ENCODE measurements around the gene PTPRB. TPM values are rescaled to one million over a fixed set of nuclear protein-coding genes. Genes with fewer than 3 reads are reported as not detected.

The PTPRB gene
- total RNA-seq, 2 donors from 2014 or later: 0.22 TPM; not detected in 1

GRCh38 chr12:70628701-70629480 is 8.3 kb downstream of the PTPRB start:
- Mint-ChIP-seq H3K36me3 (ENCODE audit: low read depth) (no peaks in the 10 kb centered on the region), H3K4me1 (no peaks in the 10 kb centered on the region), H3K9me3 (no peaks in the 10 kb centered on the region), H3K27me3 (ENCODE audit: insufficient read depth) (no peaks in the 10 kb centered on the region), H3K4me3 (no peak overlapping the region), H3K27ac (no peak overlapping the region)
- WGBS, 2 experiments (ENCODE audit: insufficient coverage in 1 of 2, insufficient read length in 1 of 2): 70 to 90% methylated on average over 2 to 3 of the region's 3 CpGs
- no peak for TF ChIP-seq CTCF (conservative IDR thresholded peaks at IDR 0.05)
- H3K27ac ChIP-seq (ENCODE audit: low read depth, low read length): no peak overlapping the region
- no peak overlapping the region for H3K9ac ChIP-seq (ENCODE audit: extremely low read depth, low read length, poor library complexity, severe bottlenecking)
- no peaks in the 10 kb centered on the region for H3K4me1 ChIP-seq (ENCODE audit: control insufficient read depth, insufficient read depth, low read length)
- no peak for DNase-seq
- H3K4me3 ChIP-seq (ENCODE audit: low read length): no peak overlapping the region
- no peaks in the 10 kb centered on the region for H3K36me3 ChIP-seq (ENCODE audit: control insufficient read depth, insufficient read depth, low read length)
- no peaks in the 10 kb centered on the region for H3K9me3 ChIP-seq (ENCODE audit: control insufficient read depth, low read length)
- no peaks in the 10 kb centered on the region for H3K27me3 ChIP-seq (ENCODE audit: control insufficient read depth, insufficient read depth, low read length, poor library complexity, severe bottlenecking)

GRCh38 chr12:70627677-70628076 is 9.6 kb downstream of the PTPRB start:
- Mint-ChIP-seq H3K27ac (no peak overlapping the region), H3K4me3 (no peak overlapping the region), H3K36me3 (ENCODE audit: low read depth) (no peaks in the 10 kb centered on the region), H3K9me3 (no peaks in the 10 kb centered on the region), H3K27me3 (ENCODE audit: insufficient read depth) (no peaks in the 10 kb centered on the region), H3K4me1 (no peaks in the 10 kb centered on the region)
- Histone ChIP-seq H3K9me3 (ENCODE audit: control insufficient read depth, low read length) (no peaks in the 10 kb centered on the region), H3K4me3 (ENCODE audit: low read length) (no peak overlapping the region), H3K9ac (ENCODE audit: extremely low read depth, low read length, poor library complexity, severe bottlenecking) (no peak overlapping the region), H3K27ac (ENCODE audit: low read depth, low read length) (no peak overlapping the region), H3K36me3 (ENCODE audit: control insufficient read depth, insufficient read depth, low read length) (no peaks in the 10 kb centered on the region), H3K4me1 (ENCODE audit: control insufficient read depth, insufficient read depth, low read length) (no peaks in the 10 kb centered on the region), H3K27me3 (ENCODE audit: control insufficient read depth, insufficient read depth, low read length, poor library complexity, severe bottlenecking) (no peaks in the 10 kb centered on the region)
- TF ChIP-seq CTCF (conservative IDR thresholded peaks at IDR 0.05): no peak
- WGBS, 2 experiments (ENCODE audit: insufficient coverage in 1 of 2, insufficient read length in 1 of 2): 93 to 95% methylated on average over 4 to 5 of the region's 5 CpGs
- no peak for DNase-seq

- H3K27ac Mint-ChIP-seq: no peak overlapping the region
- H3K9me3 Mint-ChIP-seq: no peaks in the 10 kb centered on the region
- no peaks in the 10 kb centered on the region for H3K27me3 Mint-ChIP-seq (ENCODE audit: insufficient read depth)
- H3K36me3 Mint-ChIP-seq (ENCODE audit: low read depth): no peaks in the 10 kb centered on the region
- no peak for DNase-seq
- Histone ChIP-seq H3K36me3 (ENCODE audit: control insufficient read depth, insufficient read depth, low read length) (no peaks in the 10 kb centered on the region), H3K9ac (ENCODE audit: extremely low read depth, low read length, poor library complexity, severe bottlenecking) (no peak overlapping the region), H3K27me3 (ENCODE audit: control insufficient read depth, insufficient read depth, low read length, poor library complexity, severe bottlenecking) (no peaks in the 10 kb centered on the region), H3K27ac (ENCODE audit: low read depth, low read length) (no peak overlapping the region), H3K9me3 (ENCODE audit: control insufficient read depth, low read length) (no peaks in the 10 kb centered on the region), H3K4me3 (ENCODE audit: low read length) (no peak overlapping the region), H3K4me1 (ENCODE audit: control insufficient read depth, insufficient read depth, low read length) (no peaks in the 10 kb centered on the region)
- no peaks in the 10 kb centered on the region for H3K4me1 Mint-ChIP-seq
- H3K4me3 Mint-ChIP-seq: no peak overlapping the region
- TF ChIP-seq CTCF (conservative IDR thresholded peaks at IDR 0.05): no peak
- WGBS, 2 experiments (ENCODE audit: insufficient coverage in 1 of 2, insufficient read length in 1 of 2): 94% methylated on average over 2 of the region's 3 CpGs; no CpG with 5 or more reads in 1 of the 2 experiments
Measured at GRCh38 chr12:70626180-70626579, 11.0 kb downstream of the PTPRB start.
